GM21737 (cell line): ENCODE measurements around the gene SPECC1L.

ENCODE experiments used
- ATAC-seq: cut with Tn5 transposase; IDR thresholded peaks from one replicate; pipeline ENCODE4 v1.9.1; 2021; ENCODE audit warnings: mild to moderate bottlenecking, moderate library complexity; ENCODE audit not compliant: unreplicated experiment

SPECC1L gene

GRCh38 chr22:24359452-24360120 is 89.0 kb downstream of the SPECC1L start:
- no peak for ATAC-seq

GRCh38 chr22:24361976-24362646 is 91.5 kb downstream of the SPECC1L start:
- no peak for ATAC-seq

GRCh38 chr22:24363243-24363642 is 92.6 kb downstream of the SPECC1L start:
- ATAC-seq, result no peak

- no peak for ATAC-seq
These were observed 96.1 kb downstream of the SPECC1L start for GRCh38 chr22:24366701-24367100.

- ATAC-seq, result no peak
These were observed 97.2 kb downstream of the SPECC1L start for GRCh38 chr22:24367841-24368240.

- ATAC-seq, result no peak
These were observed 99.8 kb downstream of the SPECC1L start for GRCh38 chr22:24370401-24370800.

- no peak for ATAC-seq
These were observed 105.4 kb downstream of the SPECC1L start for GRCh38 chr22:24376002-24376401.

GRCh38 chr22:24376586-24376985 is 106.0 kb downstream of the SPECC1L start:
- no peak for ATAC-seq

GRCh38 chr22:24379536-24379935 is 108.9 kb downstream of the SPECC1L start:
- ATAC-seq, result no peak

- no peak for ATAC-seq
These were observed 109.7 kb downstream of the SPECC1L start for GRCh38 chr22:24380220-24380904.

GRCh38 chr22:24380905-24381230 is 110.2 kb downstream of the SPECC1L start:
- ATAC-seq, result no peak

GRCh38 chr22:24383061-24383460 is 112.4 kb downstream of the SPECC1L start:
- no peak for ATAC-seq

- ATAC-seq, result no peak
These were observed 113.5 kb downstream of the SPECC1L start for GRCh38 chr22:24384131-24384530.

GRCh38 chr22:24386937-24387471 is 116.4 kb downstream of the SPECC1L start:
- no peak for ATAC-seq

- ATAC-seq, result no peak
These were observed 119.0 kb downstream of the SPECC1L start for GRCh38 chr22:24389680-24390079.

GRCh38 chr22:24390156-24390555 is 119.5 kb downstream of the SPECC1L start:
- ATAC-seq, result no peak

- ATAC-seq, result no peak
These were observed 119.9 kb downstream of the SPECC1L start for GRCh38 chr22:24390576-24390975.

GRCh38 chr22:24391836-24392217 is 121.2 kb downstream of the SPECC1L start:
- no peak for ATAC-seq

GRCh38 chr22:24392218-24392931 is 121.7 kb downstream of the SPECC1L start:
- no peak for ATAC-seq

GRCh38 chr22:24393012-24393559 is 122.5 kb downstream of the SPECC1L start:
- no peak for ATAC-seq

GRCh38 chr22:24393848-24394247 is 123.2 kb downstream of the SPECC1L start:
- no peak for ATAC-seq
